GM12873 (cell line): ENCODE results near the gene ZNF821.

Experiments used
- TF ChIP-seq, protein P1 (sequence below): IDR thresholded peaks from 2 replicates; pipeline ENCODE4 v1.5.1; 2012; ENCODE audit warnings: low read depth, mild to moderate bottlenecking, moderate library complexity, low read length, control low read depth; ENCODE audit not compliant: insufficient read depth; ENCODE audit errors: missing control alignments

ZNF821 gene

GRCh38 chr16:71927383-71927782 lies 43.4 kb upstream of the ZNF821 start:
- TF ChIP-seq, protein P1, sequence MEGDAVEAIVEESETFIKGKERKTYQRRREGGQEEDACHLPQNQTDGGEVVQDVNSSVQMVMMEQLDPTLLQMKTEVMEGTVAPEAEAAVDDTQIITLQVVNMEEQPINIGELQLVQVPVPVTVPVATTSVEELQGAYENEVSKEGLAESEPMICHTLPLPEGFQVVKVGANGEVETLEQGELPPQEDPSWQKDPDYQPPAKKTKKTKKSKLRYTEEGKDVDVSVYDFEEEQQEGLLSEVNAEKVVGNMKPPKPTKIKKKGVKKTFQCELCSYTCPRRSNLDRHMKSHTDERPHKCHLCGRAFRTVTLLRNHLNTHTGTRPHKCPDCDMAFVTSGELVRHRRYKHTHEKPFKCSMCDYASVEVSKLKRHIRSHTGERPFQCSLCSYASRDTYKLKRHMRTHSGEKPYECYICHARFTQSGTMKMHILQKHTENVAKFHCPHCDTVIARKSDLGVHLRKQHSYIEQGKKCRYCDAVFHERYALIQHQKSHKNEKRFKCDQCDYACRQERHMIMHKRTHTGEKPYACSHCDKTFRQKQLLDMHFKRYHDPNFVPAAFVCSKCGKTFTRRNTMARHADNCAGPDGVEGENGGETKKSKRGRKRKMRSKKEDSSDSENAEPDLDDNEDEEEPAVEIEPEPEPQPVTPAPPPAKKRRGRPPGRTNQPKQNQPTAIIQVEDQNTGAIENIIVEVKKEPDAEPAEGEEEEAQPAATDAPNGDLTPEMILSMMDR: no peak

GRCh38 chr16:71924710-71925109 lies 40.7 kb upstream of the ZNF821 start:
- TF ChIP-seq, protein P1: no peak

- TF ChIP-seq, protein P1: no peak
Observed at GRCh38 chr16:71923941-71924690, 40.1 kb upstream of the ZNF821 start.

- TF ChIP-seq, protein P1: no peak
Observed at GRCh38 chr16:71920658-71921057, 36.7 kb upstream of the ZNF821 start.

- TF ChIP-seq, protein P1: no peak
Observed at GRCh38 chr16:71919035-71919434, 35.1 kb upstream of the ZNF821 start.

DNA sequence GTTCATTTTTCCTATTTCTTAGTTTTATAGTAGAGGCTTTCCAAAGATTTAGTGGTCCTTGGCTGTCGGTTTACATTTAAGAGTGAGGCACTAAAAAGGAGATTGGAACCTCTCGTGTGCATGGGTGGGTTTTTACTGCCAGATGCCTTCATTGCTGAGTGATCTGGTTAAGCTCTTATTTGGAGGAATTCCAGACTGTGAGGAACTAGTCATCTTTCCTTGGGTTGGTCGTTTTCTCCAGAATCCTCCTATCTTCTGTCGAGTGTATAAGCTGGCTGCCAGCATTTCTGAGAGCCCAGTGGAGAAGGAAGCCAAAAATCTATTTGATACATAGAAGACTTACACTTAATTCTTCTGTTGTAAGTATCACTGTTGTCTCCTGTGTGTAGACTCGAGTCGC lies 33.9 kb upstream of the ZNF821 start:
- TF ChIP-seq, protein P1: no peak

- TF ChIP-seq, protein P1: no peak
Observed at GRCh38 chr16:71916397-71916920, 32.5 kb upstream of the ZNF821 start.
